ENCODE data around the gene CEP89.
"Not testable (repeated sequence)": the region's sequence is repeated elsewhere in the genome, so short reads cannot be mapped to it uniquely, and the experiment has no call there.

Gene CEP89

GRCh38 chr19:32890841-32891240 is 80.9 kb downstream of the CEP89 start:
- no peak for DNase-seq

- DNase-seq = no peak
Observed at GRCh38 chr19:32890326-32890725, 81.4 kb downstream of the CEP89 start.

- no peak for DNase-seq
Observed at GRCh38 chr19:32889137-32889934, 82.4 kb downstream of the CEP89 start.

GRCh38 chr19:32887572-32888215 is 84.1 kb downstream of the CEP89 start:
- no peak for DNase-seq

- no peak for DNase-seq
Observed at GRCh38 chr19:32886241-32886640, 85.5 kb downstream of the CEP89 start.

- not testable (repeated sequence) for DNase-seq
Observed at GRCh38 chr19:32885255-32885654, 86.5 kb downstream of the CEP89 start.

- no peak for DNase-seq
Observed at GRCh38 chr19:32881766-32882165, 90.0 kb downstream of the CEP89 start.

- no peak for DNase-seq
Observed at GRCh38 chr19:32880622-32881021, 91.1 kb downstream of the CEP89 start.

- no peak for DNase-seq
Observed at GRCh38 chr19:32879741-32880140, 92.0 kb downstream of the CEP89 start.

GRCh38 chr19:32878988-32879387 is 92.8 kb downstream of the CEP89 start:
- no peak for DNase-seq

- DNase-seq = no peak
Observed at GRCh38 chr19:32877977-32878745, 93.6 kb downstream of the CEP89 start.

GRCh38 chr19:32877323-32877912 is 94.3 kb downstream of the CEP89 start:
- DNase-seq = no peak

- no peak for DNase-seq
Observed at GRCh38 chr19:32876919-32877285, 94.9 kb downstream of the CEP89 start.

- no peak for DNase-seq
Observed at GRCh38 chr19:32876236-32876918, 95.4 kb downstream of the CEP89 start.

GRCh38 chr19:32875428-32875827 is 96.3 kb downstream of the CEP89 start:
- no peak for DNase-seq

GRCh38 chr19:32874605-32875004 is 97.2 kb downstream of the CEP89 start:
- DNase-seq = no peak

GRCh38 chr19:32873247-32873959 is 98.4 kb downstream of the CEP89 start:
- DNase-seq = no peak

GRCh38 chr19:32872391-32872790 is 99.4 kb downstream of the CEP89 start:
- DNase-seq = no peak

- DNase-seq = no peak
Observed at GRCh38 chr19:32870981-32871451, 100.7 kb downstream of the CEP89 start.

- no peak for DNase-seq
Observed at GRCh38 chr19:32869966-32870573, 101.7 kb downstream of the CEP89 start.

- no peak for DNase-seq
Observed at GRCh38 chr19:32869369-32869965, 102.3 kb downstream of the CEP89 start, which contains the start of gene SLC7A9. TSS of gene SLC7A9 (minus strand) at chr19:32869767. CDS start at chr19:32868534, 1,233 bp downstream.
